ENCODE results near the gene WBP4. TPM values are rescaled to one million over a fixed set of nuclear protein-coding genes. Genes with fewer than 3 reads are reported as not detected.

Gene WBP4
- total and polyA plus RNA-seq, 11 donors, result 12.4 to 29.9 (median 20.6) TPM

GRCh38 chr13:41132512-41133152 is 71.3 kb downstream of the WBP4 start, which contains the start of gene KBTBD6:
KBTBD6 (minus strand) TSS chr13:41132802; CDS start chr13:41132511, 291 bp downstream.
- Histone ChIP-seq H3K9me3 (no peaks in the 10 kb centered on the region), H3K36me3 (no peaks in the 10 kb centered on the region), H3K27ac (peak within 1 kb of the TSS; percentile 77 to 91 (median 86)), H3K4me1 (peaks cover 0 to 48% (median 34%) of the 10 kb centered on the region in 12 donors), H3K27me3 (no peaks in the 10 kb centered on the region), H3K4me3 (peak within 1 kb of the TSS; percentile 64 to 88 (median 76))
- ATAC-seq, result peak; percentile 96 to 100 (median 99)
- WGBS, 4 donors, result 0% methylated on average over 32 to 45 of the region's 45 CpGs
- DNase-seq, result peak; percentile 96 to 98 (median 97)
- intact Hi-C loops (cut with DNase I), result loop anchor here in 9 of 10 donors (1.0 to 5.0 kb wide), 6 partner anchors 60 to 130 kb away; partner anchors contain the start of genes KBTBD7 (in 9 of the 9), WBP4 (in 2 of the 9) and MTRF1 (in 1 of the 9)
- TF ChIP-seq, protein P1, sequence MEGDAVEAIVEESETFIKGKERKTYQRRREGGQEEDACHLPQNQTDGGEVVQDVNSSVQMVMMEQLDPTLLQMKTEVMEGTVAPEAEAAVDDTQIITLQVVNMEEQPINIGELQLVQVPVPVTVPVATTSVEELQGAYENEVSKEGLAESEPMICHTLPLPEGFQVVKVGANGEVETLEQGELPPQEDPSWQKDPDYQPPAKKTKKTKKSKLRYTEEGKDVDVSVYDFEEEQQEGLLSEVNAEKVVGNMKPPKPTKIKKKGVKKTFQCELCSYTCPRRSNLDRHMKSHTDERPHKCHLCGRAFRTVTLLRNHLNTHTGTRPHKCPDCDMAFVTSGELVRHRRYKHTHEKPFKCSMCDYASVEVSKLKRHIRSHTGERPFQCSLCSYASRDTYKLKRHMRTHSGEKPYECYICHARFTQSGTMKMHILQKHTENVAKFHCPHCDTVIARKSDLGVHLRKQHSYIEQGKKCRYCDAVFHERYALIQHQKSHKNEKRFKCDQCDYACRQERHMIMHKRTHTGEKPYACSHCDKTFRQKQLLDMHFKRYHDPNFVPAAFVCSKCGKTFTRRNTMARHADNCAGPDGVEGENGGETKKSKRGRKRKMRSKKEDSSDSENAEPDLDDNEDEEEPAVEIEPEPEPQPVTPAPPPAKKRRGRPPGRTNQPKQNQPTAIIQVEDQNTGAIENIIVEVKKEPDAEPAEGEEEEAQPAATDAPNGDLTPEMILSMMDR (IDR thresholded peaks at IDR 0.05), result no peak
- peak in 1 of 2 donors; percentile 72 for TF ChIP-seq POLR2A (IDR thresholded peaks at IDR 0.05)

MicroRNAs within 50 kb of the gene (microRNA counts, 767-probe panel; counts per million panel counts)
- microRNA hsa-miR-3168, result 1,693 to 2,210 counts per million in 2 donors

Small RNA genes lying within 50 kb of the gene (microRNA-seq; reads per million reads assigned to microRNA genes)
- gene MIR3168, result 0 reads per million in 4 donors

Other genes with a start within 250 kb of the WBP4 start
- 10 to 100 TPM; 28.6 to 75.4 (median 35.3) TPM for gene ELF1, start 42.2 kb upstream of the WBP4 start, total RNA-seq
- gene ELF1, start 42.2 kb upstream of the WBP4 start, polyA plus RNA-seq, result 10 to 100 TPM in 1 of 2 donors, 1 to 10 TPM in 1; 7.7 to 19.4 TPM
- 10 to 100 TPM in 2 of 9 donors, 1 to 10 TPM in 7; 6.1 to 11.9 (median 6.7) TPM for gene KBTBD6, start 71.3 kb downstream of the WBP4 start, total RNA-seq
- 1 to 10 TPM; 3.3 to 3.4 TPM for gene KBTBD6, start 71.3 kb downstream of the WBP4 start, polyA plus RNA-seq
- gene KBTBD7, start 133.1 kb downstream of the WBP4 start, total RNA-seq, result 1 to 10 TPM; 4.2 to 9.1 (median 6.0) TPM
- gene KBTBD7, start 133.1 kb downstream of the WBP4 start, polyA plus RNA-seq, result 1 to 10 TPM; 2.2 to 2.6 TPM
- gene MTRF1, start 202.1 kb downstream of the WBP4 start, total RNA-seq, result 10 to 100 TPM in 6 of 9 donors, 1 to 10 TPM in 3; 8.3 to 12.0 (median 10.7) TPM
- 1 to 10 TPM; 8.8 to 9.2 TPM for gene MTRF1, start 202.1 kb downstream of the WBP4 start, polyA plus RNA-seq
- 10 to 100 TPM in 1 of 9 donors, 1 to 10 TPM in 8; 4.2 to 10.7 (median 7.7) TPM for gene NAA16, start 249.8 kb downstream of the WBP4 start, total RNA-seq
- 1 to 10 TPM; 3.6 to 6.2 TPM for gene NAA16, start 249.8 kb downstream of the WBP4 start, polyA plus RNA-seq

All from heart left ventricle (tissue), 16 donors.